LoVo (cell line): ENCODE measurements around the gene HBEGF.

Experiments
- DNase-seq: peaks from one replicate; pipeline ENCODE4 v3.0.0-alpha.2; 2016; ENCODE audit warnings: low spot score

The HBEGF gene

GRCh38 chr5:140336388-140336787, 10.0 kb downstream of the HBEGF start:
- no peak for DNase-seq

- DNase-seq, result no peak
These were observed 14.8 kb downstream of the HBEGF start for GRCh38 chr5:140331638-140332037.

DNA sequence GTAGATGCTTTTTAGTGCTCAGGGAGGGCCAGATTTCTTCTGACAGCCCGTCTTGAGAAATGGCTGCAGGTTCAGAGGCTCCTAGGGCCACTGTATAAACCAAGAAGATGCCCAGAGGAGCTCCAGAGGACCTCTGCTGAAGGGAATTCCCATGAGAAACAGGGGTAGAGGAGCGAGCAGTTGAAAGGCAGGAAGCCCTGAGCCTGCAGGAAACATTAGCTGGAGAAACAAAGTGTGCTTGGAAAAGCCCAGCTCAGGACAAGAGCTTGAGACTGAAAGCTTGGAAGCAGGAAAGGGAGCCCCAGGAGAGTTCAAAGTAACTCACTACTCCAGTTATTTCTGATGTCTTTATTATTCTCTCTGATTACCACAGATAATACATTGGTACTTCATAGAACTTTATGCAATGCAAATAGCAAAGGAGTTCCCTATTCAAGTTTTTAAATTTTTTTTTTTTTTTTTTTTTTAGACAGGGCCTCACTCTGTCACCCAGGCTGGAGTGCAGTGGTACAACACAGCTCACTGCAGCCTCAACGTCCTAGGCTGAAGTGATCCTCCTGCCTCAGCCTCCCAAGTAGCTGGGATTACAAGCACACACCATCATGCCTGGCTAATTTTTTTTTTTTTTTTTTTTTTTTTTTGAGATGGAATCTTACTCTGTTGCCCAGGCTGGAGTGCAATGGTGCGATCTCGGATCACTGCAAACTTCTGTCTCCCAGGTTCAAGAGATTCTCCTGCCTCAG, 16.5 kb downstream of the HBEGF start:
- no peak for DNase-seq

- no peak for DNase-seq
These were observed 18.2 kb downstream of the HBEGF start for GRCh38 chr5:140328036-140328764.

DNA sequence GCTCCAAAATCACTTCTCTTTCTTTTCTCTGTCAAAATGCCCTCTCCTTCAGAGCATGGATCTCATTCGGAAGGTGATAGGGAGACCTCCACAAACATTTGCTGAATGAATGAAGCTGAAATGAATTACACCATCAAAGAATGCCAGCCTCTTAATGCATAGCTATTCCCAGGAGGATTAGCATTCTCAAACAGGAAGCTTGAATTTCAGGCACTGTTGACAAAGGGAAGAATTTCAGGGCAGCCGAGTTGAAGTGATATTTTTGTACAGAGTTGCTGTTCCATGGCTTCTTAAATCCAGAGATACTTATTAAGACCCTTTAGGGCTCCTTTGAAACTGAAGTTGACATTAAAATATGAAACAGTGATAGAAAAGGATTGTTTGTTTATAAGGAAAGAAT, 18.8 kb downstream of the HBEGF start:
- no peak for DNase-seq

DNA sequence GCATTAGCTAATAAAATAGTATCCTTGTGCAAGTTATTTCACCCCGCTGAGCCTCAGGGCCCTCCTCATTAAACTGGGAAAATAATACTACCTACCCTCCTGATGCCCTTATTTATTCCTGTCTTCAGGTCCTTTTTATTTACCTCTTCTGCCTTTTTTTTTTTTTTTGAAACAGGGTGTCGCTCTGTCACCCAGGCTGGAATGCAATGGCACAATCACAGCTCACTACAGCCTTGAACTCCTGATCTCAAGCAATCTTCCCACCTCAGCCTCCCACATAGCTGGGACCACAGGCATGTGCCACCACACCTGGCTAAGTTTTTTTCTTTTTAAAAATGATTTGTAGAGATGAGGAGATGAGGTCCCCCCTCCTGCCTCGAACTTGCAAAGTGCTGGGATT, 20.9 kb downstream of the HBEGF start:
- DNase-seq, result no peak

DNA sequence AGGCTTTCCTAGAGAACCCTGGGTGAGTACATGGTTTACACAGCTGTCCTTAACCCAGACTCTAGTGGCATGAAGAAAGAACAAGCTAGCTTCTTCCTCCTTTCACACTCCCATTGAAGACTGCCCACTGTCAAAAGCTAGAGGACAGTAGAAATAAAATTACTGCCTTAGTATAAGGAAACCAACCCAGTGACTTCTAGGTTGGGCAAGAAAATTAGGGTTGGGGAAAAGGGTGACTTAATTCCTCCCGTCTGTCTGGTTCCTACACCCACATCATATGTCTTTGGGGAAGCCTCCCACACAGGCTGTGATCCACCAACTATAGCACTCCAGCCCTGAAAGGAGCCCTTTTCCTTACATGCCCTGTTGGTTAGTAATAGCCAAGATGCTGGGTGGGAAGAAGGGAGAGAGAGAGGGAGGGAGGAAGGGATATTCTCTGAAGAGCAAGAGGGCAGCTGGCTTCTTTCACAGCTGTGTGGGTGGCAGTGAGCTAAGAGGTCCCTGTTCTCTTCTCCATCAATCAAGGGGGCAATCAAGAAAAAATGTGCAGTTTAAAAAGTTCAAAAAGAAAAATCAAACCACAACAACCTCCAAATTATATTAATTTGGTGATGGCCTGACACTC, 21.7 kb downstream of the HBEGF start:
- no peak for DNase-seq

DNA sequence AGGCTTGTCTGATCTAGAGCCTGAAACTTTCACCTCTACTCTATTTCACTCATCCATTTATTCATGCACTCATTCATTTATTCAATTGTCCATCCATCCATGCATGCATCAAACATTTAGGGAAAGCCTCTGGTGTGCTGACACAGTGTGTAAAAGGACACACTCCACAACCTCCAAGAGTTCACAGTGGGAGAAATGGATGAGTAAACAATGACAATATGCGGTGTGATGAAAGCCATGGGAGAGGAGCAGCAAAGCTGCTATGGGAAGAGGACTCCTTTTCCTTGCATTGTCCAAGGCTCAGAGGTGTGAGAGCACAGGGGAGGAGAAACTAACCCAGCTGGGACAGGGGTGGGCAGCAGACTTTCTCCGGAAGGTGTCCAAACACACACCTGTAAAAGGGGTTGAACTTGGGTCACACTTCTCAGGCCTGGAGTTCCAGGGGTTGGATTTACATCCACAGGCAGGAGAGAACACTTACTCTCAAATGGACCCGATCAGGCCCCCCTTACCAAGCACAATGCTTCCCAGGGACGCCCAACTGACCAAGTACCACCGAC, 22.3 kb downstream of the HBEGF start:
- DNase-seq, result no peak

DNA sequence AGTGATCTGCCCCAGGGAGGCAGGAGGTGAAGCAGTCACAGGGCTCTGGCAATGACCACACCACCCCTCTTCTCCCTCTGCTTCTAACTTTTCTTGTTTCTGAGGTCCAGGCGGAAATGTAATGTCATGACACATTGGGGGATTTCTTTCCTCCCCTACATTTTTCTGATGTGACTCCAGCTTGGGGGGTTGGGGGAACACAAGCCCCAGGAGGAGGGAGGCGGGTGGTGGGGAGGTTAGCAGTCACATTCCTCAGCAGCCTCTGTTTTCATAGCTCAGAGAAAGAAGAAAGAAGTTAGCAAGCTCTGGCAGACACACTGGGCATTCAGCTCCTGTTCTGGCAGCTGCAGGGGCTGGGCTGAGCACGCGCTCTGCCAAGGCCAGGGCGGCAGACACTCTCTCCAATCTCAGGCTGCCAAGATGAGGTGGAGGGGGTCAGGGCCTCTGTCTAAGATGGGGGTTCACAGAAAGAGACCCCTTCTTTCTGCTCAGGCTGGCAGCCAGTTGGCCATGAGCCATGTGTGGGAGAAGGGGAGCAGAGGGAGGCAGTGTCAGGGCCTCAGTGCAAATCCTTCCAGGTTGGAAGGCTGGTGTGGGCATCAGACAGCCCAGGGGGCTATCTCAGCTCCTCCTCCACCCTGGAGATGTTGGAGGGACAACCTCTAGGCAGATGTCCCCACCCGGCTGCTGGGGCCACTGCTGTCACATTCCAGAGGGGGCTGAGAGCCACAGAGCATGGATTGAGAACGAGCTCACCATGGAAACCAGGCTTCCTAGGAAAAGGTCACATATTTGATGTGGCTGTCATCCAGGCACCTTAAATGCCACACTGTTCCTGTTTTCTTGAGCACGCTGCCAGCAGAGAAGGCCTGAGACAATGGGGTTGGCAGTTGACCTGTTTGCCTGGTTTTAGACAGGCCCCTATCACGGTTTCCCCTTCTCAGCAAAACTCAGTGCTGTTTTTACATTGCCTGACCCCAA, 23.4 kb downstream of the HBEGF start:
- DNase-seq, result peak; percentile 46

DNA sequence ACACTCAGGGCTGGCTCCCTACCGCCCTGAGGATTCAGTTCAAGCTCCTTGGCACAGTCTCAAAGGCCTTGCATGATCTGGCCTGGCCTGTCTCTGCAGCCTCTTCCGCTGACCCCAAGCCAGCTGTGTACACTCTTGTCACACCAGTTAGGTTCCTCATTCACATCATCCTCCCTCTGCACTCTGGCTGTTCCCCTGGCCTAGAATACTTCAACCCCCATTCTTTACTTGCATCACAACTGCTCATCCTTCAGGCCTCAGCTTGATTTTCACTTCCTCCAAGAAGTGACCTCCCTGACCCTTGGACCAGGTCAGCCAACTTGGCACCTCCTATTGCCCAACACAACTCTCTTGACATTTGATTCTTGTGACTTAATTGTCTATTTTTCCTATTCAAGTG, 24.6 kb downstream of the HBEGF start:
- DNase-seq, result no peak

GRCh38 chr5:140319833-140320232, 26.6 kb downstream of the HBEGF start:
- no peak for DNase-seq

DNA sequence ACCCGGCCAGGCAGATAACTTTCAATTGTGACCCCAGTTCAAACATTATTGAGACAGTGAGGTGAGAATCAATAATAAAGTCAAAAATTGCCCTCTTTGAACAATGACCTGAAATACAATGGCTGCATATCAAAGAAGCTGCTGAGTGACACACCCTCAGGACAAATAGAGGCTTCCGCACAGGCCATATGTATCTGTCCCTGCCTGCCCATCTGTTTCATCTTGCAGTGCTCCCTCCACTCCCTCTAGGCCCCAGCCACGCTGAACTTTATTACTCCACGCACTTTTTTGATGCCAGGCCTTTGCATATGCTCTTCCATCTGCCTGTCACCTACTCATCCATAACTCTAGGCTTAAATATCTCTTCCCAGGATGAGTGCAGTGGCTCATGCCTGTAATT, 27.6 kb downstream of the HBEGF start:
- DNase-seq, result no peak

- DNase-seq, result no peak
These were observed 28.5 kb downstream of the HBEGF start for GRCh38 chr5:140317859-140318258.

GRCh38 chr5:140312791-140313189, 33.6 kb downstream of the HBEGF start:
- no peak for DNase-seq

- DNase-seq, result peak; percentile 40
These were observed 34.2 kb downstream of the HBEGF start for GRCh38 chr5:140312067-140312790.

DNA sequence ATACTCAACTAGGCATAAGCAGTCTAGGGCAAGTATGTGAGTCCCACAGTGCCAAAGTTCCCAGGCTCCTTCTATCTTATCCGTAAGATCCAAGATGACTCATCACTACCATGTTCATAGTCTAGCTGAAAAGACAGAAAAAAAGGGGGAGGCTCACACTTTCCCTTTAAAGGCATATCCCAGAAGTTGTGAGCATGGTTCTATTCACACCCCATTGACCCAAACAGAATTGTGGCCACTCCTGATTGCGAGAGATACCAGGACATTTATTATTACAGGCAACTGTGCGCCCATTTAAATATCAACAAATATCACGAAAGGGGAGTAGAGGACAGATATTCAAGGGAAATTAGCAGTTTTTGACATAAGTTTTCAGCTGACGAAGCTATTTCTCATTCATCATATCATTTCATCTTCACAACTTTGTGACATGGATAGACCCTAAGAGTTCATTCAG, 35.4 kb downstream of the HBEGF start:
- peak; percentile 72 for DNase-seq

GRCh38 chr5:140310434-140310833, 36.0 kb downstream of the HBEGF start:
- DNase-seq, result no peak

GRCh38 chr5:140309706-140310249, 36.6 kb downstream of the HBEGF start:
- no peak for DNase-seq

GRCh38 chr5:140305471-140305870, 40.9 kb downstream of the HBEGF start:
- no peak for DNase-seq

DNA sequence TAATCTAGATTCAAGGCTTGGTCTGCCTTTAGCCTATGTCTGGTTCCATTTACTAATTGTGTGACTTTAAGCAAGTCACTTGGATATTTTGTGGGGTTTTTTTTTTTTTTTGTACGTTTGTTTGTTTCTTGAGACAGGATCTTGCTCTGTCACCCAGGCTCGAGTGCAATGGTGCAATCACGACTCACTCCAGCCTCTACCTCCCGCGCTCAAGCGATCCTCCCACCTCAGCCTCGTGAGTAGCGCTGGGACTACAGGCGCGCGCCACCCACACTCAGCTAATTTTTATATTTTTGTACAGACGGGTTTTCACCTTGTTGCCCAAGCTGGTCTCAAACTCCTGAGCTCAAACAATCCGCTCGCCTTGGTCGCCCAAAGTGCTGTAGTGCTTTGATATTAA, 42.4 kb downstream of the HBEGF start:
- no peak for DNase-seq
